GOT3 (cell line): ENCODE results near the gene SPHK1.
A peak's percentile ranks its signal among the peaks of the same experiment; 100 is the strongest.
"Not testable (repeated sequence)": the region's sequence is repeated elsewhere in the genome, so short reads cannot be mapped to it uniquely, and the experiment has no call there.

Experiments used
- DNase-seq: peaks from one replicate; lab custom pipeline; 2025; ENCODE audit warnings: mixed read lengths; lab: John Stamatoyannopoulos, UW

Gene SPHK1, protein sequence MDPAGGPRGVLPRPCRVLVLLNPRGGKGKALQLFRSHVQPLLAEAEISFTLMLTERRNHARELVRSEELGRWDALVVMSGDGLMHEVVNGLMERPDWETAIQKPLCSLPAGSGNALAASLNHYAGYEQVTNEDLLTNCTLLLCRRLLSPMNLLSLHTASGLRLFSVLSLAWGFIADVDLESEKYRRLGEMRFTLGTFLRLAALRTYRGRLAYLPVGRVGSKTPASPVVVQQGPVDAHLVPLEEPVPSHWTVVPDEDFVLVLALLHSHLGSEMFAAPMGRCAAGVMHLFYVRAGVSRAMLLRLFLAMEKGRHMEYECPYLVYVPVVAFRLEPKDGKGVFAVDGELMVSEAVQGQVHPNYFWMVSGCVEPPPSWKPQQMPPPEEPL

DNA sequence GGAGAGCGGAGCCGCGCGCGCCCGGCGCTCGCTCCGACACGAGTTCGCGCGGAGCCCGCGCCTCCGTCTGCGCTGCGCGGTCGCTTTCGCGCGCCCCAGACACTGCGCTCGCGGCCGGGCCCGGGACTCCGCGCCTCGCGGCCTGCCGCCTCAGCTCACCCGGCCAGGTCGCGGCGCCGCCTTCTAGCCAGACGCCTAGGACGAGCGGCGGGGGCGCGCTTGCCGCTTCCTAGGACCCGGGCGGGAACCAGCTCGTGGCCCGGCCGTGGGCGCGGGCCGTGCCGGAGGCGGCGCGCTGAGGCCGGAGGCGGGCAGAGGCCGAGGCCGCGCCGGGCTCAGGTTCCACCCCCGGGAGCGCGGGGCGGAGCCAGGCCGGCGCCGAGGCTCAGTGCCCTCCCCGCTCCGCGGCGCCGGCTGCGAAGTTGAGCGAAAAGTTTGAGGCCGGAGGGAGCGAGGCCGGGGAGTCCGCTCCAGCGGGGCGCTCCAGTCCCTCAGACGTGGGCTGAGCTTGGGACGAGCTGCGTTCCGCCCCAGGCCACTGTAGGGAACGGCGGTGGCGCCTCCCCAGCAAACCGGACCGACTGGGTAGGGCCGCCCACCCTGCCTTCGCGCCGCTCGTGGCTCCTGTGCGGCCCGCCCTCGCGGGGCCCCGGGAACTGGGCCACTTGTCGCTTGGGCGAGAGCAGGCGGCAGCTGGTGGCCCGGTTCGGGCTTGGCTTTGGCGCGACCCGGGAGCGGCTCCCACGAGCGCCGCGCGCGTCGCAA, at the start of gene SPHK1:
TSS of gene SPHK1 (plus strand) at position 388 of the 765 bp plus-strand sequence. CDS start 1,036 bp downstream, outside the sequence.
- DNase-seq, result peak; percentile 58

DNA sequence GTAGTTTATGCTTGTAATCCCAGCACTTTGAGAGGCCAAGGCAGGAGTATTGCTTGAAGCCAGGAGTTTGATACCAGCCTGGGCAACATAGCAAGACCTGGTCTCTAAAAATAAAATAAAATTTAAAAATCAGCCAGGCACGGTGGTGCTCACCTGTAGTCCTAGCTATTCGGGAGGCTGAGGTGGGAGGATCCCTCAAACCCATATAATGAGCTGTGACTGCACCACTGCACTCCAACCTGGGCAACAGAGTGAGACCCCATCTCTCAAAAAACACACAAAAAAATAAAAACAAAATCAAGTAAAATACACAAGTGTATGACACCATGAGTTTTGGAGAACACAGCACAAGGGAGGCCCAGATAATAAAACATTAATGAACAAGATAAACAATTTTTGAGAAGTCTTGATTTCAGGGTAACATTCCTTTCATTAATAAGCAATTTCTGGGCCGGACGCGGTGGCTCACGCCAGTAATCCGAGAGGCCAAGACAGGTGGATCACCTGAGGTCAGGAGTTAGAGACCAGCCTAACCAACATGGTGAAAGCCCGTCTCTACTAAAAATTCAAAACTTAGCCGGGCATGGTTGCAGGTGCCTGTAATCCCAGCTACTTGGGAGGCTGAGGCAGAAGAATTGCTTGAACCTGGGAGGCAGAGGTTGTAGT, 48.6 kb upstream of the SPHK1 start:
- DNase-seq, result no peak

DNA sequence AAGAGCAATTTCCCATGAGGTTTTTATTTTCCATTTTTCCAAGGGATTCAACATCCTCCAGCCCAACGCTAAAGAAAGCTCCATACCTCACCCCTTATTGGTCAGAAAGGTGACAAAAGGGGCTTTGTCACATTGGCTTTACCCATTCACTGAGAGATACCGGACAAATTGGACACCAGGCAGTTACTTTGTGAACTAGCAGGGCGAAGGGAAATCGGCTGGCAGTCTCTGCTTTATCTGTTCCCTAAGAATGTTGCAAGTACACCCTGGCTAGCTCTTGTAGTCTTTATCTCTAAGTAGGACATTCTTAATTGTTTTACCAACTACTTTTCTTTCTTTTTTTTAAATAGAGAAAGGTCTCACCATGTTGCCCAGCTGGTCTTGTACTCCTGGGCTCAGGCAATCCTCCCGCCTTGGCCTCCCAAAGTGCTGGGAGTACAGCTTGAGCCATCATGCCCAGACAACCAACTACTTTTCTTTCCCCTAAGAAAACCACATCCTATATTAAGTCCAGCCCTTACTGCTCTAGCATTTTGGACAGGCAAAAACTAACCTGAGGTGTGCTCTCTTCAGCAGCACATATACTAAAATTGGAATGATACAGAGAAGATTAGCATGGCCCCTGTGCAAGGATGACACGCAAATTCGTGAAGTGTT, 47.5 kb upstream of the SPHK1 start:
- no peak for DNase-seq

DNA sequence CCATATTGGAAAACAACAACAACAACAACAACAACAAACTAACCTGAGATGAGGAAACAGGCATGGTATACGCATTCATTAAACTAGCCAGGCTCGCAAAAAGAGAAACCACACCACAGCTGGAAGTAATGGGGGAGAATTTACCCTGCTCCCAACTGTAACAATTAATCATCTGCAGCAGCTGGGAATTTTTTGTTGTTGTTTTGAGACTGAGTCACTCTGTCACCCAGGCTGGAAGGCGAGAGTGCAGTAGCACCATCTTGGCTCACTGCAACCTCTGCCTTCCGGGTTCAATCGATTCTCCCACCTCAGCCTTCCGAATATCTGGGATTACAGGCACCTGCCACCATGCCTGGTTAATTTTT, 47.0 kb upstream of the SPHK1 start:
- no peak for DNase-seq

DNA sequence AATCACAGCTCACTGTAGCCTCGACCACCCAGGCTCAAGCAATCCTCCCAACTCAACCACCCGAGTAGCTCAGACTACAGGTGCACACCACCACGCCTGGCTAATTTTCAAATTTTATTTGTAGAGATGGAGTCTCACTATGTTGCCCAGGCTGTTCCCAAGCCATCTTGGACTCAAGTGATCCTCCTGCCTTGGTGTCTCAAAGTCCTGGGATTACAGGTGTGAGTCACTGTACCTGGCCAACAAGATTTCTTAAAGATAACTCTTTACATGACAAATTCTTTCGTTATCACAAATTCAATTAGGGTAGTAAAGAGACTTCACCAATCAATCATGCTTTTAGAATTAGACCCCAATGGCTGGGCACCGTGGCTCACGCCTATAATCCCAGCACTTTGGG, 43.1 kb upstream of the SPHK1 start:
- DNase-seq, result no peak

DNA sequence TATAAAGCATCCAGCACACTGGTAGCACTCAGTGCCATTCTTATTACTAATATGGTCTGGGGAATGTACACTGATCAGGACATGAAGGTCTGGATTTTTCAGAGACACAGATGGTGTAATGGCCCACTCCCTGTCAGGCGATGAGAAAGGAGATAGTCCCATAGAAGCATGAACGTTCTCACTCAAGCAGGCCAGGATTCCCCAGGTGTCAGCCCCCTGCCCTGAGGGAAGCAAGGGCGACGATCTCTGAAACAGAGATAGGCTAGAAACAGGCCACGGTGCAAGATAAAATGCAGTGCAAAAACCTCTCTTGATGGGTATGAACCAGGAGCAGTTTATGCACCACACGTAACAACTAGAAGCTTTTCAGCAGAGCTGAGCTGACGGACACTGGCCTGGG, 41.3 kb upstream of the SPHK1 start:
- DNase-seq, result no peak

DNA sequence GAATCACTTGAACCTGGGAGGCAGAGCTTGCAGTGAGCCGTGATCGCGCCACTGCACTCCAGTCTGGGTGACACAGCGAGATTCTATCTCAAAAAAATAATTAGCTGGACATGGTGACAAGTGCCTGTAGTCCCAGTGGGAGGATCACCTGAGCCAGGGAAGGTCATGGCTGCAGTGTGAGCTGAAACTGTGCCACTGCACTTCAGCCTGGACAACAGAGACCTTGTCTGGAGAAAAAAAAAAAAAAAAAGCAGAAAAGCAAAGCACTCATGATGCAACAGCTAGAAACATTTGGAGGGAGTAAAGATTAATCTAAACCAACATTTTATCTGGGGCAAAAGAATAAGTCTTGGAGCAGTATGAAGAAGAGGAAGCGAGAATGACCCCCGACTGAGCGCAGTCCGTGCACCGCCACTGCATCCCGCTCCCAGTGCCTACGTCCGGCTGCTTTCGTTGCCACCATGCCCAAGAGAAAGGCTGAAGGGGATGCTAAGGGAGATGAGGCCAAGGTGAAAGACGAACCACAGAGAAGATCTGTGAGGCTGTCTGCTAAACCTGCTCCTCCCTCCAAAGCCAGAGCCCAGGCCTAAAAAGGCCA, 38.9 kb upstream of the SPHK1 start:
- no peak for DNase-seq

DNA sequence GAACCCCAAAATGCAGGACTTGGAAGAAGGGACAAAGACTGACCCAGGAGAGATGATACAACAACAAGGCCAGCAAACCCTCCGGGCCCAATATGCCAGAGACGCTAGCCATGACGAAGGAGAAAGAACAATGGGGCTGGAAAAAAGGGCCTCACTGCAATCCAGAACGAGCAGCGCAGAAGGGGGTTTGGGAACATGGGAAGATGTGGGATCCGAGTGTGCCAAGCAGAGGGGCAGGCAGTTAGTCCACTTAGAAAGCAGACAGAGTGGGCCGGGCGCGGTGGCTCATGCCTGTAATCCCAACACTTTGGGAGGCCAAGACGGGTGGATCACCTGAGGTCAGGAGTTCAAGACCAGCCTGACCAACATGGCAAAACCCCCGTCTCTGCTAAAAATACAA, 37.5 kb upstream of the SPHK1 start:
- not testable (repeated sequence) for DNase-seq

DNA sequence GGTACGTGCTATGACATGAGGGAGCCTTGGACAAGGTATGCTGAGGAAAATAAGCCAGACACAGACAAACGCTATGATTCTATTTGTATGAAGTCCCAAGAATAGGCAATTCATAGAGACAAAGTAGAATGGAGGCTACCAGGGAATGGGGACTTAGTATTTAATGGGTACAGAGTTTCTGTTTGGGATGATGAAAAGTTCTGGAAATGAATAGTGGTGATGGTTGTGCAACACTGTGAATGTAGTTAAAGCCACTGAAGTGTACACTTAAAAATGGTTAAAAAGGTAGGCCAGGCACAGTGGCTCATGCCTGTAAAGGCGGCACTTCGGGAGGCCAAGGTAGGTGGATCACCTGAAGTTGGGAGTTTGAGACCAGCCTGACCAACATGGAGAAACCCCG, 33.9 kb upstream of the SPHK1 start:
- DNase-seq, result no peak

DNA sequence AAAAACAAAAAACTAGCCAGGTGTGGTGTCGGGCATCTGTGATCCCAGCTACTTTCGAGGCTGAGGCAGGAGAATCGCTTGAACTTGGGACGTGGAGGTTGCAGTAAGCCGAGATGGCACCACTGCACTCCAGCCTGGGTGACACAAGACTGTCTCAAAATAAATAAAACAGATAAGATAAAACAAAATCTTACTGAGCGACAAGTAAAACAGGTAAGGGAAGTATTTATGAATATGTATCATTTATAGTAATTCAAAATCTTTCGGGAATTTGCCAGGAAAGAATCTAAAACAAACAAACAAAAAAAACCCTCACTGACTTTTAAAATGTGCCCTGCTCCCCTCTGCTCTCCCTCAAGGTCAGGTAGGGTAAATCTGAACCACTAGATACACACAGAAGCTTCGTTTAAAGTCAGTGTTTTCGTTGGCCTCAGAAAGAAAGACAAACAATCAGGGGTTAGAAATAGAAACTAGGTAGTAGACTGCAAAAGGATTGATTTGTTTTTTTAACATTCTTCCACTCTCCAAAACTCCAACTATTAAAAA, 32.8 kb upstream of the SPHK1 start:
- DNase-seq, result no peak

DNA sequence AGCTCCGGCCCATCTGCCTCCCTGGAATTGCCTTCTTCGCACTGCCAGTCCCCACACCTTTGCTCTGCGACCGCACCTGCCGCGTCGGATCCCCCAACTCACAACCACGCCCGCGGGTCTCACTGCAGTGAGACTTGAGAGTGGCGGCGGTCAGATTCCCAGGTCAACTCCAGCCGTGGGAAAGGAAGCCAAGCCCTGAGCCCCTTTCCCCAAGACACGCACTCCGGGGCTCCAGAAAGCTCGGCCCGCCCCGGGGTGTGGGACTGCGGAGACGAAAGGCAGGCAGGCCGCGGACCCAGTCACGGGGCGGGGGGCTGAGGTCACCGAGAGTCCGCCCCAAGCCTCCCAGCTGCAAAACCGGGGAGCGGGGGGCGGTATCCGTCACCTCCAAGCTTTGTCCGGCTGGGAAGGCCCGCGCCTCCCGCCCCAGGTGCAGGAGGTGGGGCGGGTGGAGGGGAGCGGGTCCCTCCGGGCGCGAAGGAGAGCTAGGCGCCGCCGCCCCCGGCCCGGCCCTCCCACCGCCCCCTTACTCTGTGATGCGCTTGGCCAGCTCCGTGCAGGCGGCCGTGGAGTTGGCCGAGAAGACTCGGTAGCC, 31.3 kb upstream of the SPHK1 start:
- DNase-seq, result no peak

DNA sequence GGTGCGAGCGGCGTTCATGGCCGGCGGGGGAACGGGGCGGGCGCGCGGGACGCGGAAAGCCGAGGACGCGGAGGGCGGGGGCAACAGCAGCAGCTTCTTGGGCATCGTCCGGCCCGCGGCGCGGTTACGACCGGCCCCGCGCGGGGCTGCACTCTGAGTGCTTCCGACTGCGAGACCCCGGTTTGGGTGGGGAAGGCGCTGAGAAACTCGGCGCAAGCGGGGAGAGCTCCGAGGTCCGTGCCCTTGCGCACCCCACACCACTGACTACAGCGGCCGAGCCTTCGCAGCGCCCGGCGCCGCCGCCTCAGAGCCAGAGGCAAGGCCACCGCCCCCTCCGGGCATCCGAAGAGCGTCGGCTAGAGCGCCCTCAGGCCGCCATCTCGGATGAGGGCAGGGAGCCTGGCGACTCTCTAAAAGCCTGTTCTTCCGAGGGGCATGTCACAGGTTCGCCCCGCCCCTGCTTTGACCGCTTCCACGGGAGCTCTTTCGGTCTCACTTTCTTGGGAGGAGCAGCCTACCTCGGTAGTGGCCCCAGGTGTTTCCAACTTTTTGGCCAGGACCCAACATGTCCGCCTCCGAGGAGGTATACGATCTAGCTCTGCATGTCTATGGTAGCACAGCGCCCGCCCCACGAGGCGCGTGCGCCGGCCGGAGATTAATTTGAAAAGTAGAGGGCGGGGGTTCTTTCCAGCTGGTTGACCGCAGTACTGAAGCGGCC, 30.7 kb upstream of the SPHK1 start, which contains the start of gene PRPSAP1:
TSS of gene PRPSAP1 (minus strand) at position 318 of the 718 bp plus-strand sequence. CDS start at position 105, 213 bp downstream.
- peak; percentile 82 for DNase-seq

DNA sequence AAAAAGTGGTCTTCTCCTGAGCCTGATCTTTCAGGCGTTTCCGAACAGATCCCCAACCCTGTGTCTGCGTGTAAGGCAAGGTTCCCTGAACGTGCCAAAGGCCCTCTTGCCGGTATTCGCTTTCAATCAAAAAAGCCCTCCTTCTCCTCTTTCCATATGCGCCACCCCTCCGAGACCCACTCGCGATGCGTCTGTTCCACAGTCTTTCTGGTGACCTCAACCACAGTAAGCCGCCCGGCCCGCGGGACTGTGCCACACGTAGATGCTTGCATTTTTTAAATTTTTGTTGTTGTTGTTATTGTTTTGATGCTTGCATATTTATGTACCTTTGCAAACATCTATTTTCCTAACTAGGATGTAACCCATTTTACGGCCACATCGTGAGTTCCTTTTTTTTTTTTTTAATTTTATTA, 30.1 kb upstream of the SPHK1 start:
- DNase-seq, result no peak

DNA sequence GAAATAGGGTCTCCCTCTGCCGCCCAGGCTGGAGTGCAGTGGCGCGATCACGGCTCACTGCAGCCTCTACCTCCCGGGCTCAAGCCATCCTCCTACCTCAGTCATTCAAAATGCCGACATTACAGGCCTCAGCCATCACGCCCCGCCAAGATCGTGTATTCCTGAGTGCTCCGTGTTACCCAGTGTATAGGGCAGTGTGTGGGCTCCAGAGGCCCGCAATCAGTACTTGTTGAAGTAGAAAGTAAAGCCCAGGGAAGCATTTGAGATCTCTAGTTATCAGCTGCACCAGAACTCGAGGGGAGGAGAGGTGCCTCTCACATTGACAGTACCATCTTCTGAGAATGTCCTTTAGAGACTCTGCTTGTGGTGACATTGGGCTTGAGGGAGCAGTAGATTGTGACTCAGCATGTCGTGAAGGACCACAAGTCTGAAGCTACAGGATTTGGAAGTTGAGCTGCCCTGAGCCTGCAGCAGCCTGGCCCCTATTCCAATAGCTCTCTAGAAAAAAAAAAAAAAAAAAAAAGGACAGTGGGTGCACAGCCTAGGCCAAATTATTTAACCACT, 29.6 kb upstream of the SPHK1 start:
- no peak for DNase-seq

DNA sequence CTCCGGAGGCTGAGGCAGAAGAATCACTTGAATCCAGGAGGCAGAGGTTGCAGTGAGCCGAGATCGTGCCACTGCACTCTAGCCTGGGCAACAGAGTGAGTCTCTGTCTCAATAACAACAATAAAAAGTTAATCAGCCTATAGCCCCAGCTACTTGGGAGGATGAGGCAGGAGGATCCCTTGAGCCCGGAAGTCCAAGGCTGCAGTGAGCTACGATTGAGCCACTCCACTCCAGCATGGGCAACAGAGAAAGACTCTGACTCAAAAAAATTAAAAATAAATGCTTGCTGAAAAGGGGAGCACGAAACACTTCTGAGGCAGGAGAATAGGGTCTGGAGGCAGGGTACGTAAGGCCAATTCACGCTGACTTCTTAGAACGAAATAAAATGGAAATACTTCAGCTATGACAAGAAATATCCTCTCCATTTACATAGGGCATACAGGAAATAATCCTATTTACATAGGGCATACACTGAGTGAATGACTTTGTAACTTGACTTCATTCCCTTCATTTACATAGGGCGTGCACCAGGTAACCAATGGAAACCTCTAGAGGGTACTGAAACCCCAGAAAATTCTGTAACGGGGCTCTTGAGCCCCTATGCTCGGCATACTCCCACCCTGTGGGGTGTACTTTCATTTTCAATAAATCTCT, 27.5 kb upstream of the SPHK1 start:
- no peak for DNase-seq

DNA sequence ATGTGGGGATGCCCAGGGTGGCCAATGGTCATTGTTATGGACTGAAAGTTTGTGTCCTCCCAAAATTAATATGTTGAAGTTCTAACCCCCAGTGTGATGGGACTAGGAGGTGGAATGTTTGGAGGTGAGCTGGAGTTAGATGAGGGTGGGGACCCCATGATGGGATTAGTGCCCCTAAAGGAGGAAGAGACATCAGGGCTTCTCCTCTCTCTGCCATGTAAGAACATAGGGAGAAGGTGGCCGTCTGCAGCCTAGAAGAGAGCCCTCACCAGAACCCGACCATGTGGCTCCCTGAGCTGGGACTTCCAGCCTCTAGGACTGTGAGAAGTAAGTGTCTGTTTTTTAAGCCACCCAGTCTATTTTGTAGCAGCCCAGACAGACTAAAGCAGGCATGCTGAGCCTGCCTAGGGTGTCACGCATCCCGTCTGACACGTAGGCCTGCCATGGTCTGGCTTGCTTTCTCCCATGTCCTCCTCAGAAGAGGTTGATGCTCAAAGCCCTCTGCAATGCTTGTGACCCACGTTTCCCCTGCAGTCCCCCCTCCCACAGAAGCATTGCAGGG, 26.7 kb upstream of the SPHK1 start:
- DNase-seq, result no peak

DNA sequence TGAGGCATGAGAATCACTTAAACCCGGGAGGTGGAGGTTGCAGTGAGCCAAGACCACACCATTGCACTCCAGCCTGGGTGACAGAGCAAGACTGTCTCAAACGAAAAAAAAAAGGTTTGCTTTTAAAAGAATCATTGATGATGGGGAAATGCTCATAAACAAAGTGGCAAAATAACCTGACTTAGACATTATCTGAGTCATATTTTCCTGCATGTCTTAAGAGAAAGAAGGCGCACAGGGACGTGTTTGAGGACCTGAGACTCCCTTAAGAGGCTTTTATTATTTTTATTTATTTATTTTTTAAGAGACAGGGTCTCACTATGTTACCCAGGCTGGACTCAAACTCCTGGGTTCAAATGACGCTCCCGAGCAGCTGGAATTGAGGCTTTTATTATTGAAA, 25.0 kb upstream of the SPHK1 start:
- DNase-seq, result no peak

DNA sequence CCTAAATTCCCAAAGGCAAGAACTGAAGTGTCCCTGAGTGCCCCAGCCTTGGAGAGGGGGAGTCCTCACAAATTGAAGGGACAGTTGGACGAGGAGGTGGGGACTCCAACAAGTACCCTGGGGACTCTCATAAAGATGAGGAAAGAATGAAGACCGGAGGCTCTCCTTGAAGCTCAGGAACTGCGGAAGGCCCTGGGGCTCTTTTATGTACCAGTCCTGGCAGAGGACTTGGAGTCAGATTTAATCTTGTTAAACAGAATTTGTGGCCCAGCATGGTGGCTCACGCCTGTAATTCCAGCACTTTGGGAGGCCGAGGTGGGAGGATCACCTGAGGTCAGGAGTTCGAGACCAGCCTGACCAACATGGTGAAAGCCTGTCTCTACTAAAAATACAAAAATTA, 24.6 kb upstream of the SPHK1 start:
- not testable (repeated sequence) for DNase-seq

DNA sequence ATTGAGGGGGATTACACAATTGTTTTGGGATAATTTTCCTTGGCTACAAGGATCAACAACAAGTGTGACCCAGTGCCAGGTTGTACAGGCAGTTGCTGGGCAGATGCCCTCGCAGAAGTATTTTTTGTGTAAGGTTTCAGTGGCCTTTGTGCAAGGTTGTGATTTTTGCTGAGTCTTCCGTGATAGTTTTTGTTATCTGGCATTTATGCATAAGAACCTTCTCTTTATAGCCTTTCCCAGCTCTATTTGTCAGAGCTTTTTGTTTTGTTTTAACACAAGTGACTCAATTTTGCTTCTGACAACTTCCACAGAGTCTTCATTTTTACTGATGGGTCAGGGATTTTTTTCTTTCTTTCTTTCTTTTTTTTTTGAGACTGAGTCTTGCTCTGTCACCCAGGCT, 23.9 kb upstream of the SPHK1 start:
- DNase-seq, result no peak
